Loucy (cell line): ENCODE results near the gene TIGD3.
A peak's percentile ranks its signal among the peaks of the same experiment; 100 is the strongest.

ENCODE experiments used
- H2AFZ ChIP-seq: fragments of 200-600 bp; sonication (generic); 2 replicates; pipeline ENCODE4 v1.6.0; 2016; ENCODE audit warnings: antibody characterized with exemption, mild to moderate bottlenecking, low read length, moderate library complexity
- H3F3A ChIP-seq: fragments of 200-600 bp; 2 replicates; pipeline ENCODE4 v1.6.0; 2016; ENCODE audit warnings: antibody characterized with exemption, low read depth, mild to moderate bottlenecking
- H3K27me3 ChIP-seq: fragments of 200-600 bp; sonication (generic); 2 replicates; pipeline ENCODE4 v1.6.1; 2014; ENCODE audit warnings: low read length, mild to moderate bottlenecking; ENCODE audit not compliant: insufficient read depth, poor library complexity, severe bottlenecking
- H3K36me3 ChIP-seq: fragments of 200-600 bp; sonication (generic); 2 replicates; pipeline ENCODE4 v1.6.1; 2016; ENCODE audit warnings: low read length; ENCODE audit not compliant: insufficient read depth
- H3K4me1 ChIP-seq: fragments of 200-600 bp; sonication (generic); 2 replicates; pipeline ENCODE4 v1.5.1; 2014; ENCODE audit warnings: low read length, mild to moderate bottlenecking; ENCODE audit not compliant: insufficient read depth, poor library complexity, severe bottlenecking
- H3K4me2 ChIP-seq: fragments of 200-600 bp; sonication (generic); 2 replicates; pipeline ENCODE4 v1.6.0; 2014; ENCODE audit warnings: antibody characterized with exemption, low read length, low read depth, mild to moderate bottlenecking; ENCODE audit not compliant: poor library complexity, severe bottlenecking
- H3K4me3 ChIP-seq: fragments of 200-600 bp; sonication (generic); 2 replicates; pipeline ENCODE4 v1.5.1; 2014; ENCODE audit warnings: low read length, mild to moderate bottlenecking, mixed read lengths; ENCODE audit not compliant: poor library complexity, severe bottlenecking
- H3K79me2 ChIP-seq: fragments of 200-600 bp; sonication (generic); 2 replicates; pipeline ENCODE4 v1.6.1; 2014; ENCODE audit warnings: low read length; ENCODE audit not compliant: insufficient read depth
- H3K9ac ChIP-seq: fragments of 200-600 bp; sonication (generic); 2 replicates; pipeline ENCODE4 v1.6.0; 2014; ENCODE audit warnings: mild to moderate bottlenecking, low read depth, low read length, moderate library complexity; ENCODE audit not compliant: poor library complexity, severe bottlenecking
- H3K9me2 ChIP-seq: fragments of 200-600 bp; sonication (generic); replicated peaks from 2 replicates; pipeline ENCODE4 v1.6.1; 2016; ENCODE audit warnings: low read depth, low read length, mixed read lengths
- H3K9me3 ChIP-seq: fragments of 200-600 bp; sonication (generic); 2 replicates; pipeline ENCODE4 v1.6.1; 2014; ENCODE audit warnings: mild to moderate bottlenecking, antibody characterized with exemption, low read length, low read depth; ENCODE audit not compliant: insufficient read depth
- H4K20me1 ChIP-seq: fragments of 200-600 bp; sonication (generic); 2 replicates; pipeline ENCODE4 v1.6.0; 2014; ENCODE audit warnings: antibody characterized with exemption, low read length, mild to moderate bottlenecking; ENCODE audit not compliant: insufficient read depth, poor library complexity, severe bottlenecking
- EZH2phosphoT487 ChIP-seq: fragments of 200-600 bp; IDR thresholded peaks from 2 replicates; pipeline ENCODE4 v1.6.1; 2018; ENCODE audit warnings: antibody characterized with exemption, mild to moderate bottlenecking, moderate library complexity, borderline replicate concordance
- TF ChIP-seq, protein P1 (sequence below): fragments of 200-600 bp; sonication (generic); conservative IDR thresholded peaks from 2 replicates; pipeline ENCODE4 v1.5.1; 2014; ENCODE audit warnings: mild to moderate bottlenecking, antibody characterized with exemption, low read length

Gene TIGD3

DNA sequence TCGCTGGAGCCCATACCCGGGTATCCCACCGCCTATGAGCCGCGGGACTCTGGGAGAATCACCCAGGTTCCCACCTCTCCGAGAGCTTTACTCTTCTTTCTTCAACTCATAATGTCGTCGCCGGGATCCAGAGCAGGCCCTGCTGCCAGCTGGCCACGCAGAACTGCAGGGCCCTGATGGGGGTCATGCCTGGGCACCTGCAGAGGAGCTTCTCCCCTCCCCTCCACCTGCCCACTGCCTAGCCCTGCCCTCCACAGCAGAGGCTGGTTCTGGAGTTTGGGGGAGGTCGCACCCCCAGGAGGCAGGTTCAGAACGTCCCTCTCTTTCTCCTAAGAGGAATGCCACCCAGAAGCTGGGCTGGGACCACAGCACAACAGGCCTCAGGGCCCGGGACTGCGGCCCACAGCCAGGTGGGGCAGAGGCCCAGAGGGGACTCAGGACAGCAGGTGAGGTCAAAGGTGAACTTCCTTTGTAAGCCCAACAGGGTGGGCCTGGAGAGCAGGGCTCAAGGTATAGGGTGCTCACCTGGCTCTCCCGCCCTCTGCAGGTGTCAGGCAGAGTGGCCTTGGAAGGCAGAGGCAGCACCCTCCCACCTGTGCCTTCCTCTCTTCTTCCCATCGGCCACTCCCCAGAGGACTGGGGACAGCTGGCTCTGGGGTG, 26.0 kb downstream of the TIGD3 start:
- H3K4me3 ChIP-seq: peak overlapping the region; percentile 84
- TF ChIP-seq EZH2phosphoT487: no peak
- TF ChIP-seq, protein P1, sequence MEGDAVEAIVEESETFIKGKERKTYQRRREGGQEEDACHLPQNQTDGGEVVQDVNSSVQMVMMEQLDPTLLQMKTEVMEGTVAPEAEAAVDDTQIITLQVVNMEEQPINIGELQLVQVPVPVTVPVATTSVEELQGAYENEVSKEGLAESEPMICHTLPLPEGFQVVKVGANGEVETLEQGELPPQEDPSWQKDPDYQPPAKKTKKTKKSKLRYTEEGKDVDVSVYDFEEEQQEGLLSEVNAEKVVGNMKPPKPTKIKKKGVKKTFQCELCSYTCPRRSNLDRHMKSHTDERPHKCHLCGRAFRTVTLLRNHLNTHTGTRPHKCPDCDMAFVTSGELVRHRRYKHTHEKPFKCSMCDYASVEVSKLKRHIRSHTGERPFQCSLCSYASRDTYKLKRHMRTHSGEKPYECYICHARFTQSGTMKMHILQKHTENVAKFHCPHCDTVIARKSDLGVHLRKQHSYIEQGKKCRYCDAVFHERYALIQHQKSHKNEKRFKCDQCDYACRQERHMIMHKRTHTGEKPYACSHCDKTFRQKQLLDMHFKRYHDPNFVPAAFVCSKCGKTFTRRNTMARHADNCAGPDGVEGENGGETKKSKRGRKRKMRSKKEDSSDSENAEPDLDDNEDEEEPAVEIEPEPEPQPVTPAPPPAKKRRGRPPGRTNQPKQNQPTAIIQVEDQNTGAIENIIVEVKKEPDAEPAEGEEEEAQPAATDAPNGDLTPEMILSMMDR: no peak

DNA sequence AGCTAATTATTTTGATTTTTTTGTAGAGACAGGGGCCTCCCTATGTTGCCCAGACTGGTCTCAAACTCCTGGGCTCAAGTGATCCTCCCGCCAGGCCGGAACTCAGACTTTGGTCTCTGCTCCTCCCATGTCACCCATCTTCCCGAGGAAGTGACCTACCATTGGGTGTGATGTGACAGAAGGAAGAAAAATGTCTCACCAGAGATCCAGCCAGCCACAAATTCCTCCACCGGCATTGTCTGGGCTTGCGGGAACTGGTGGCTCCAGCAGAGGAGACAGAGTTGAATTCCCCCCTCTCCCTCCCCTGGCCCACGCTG, 27.1 kb downstream of the TIGD3 start:
- H3K79me2 ChIP-seq: peaks cover 16% of the 10 kb centered on the region
- peak overlapping the region; percentile 89 for H3K9ac ChIP-seq
- H3K27me3 ChIP-seq: no peaks in the 10 kb centered on the region
- peak overlapping the region; percentile 83 for H3K4me2 ChIP-seq
- H3K4me3 ChIP-seq: peak overlapping the region; percentile 84
- H2AFZ ChIP-seq: peak overlapping the region; percentile 88; the same call in 1 of the 2 replicates
- H3K9me2 ChIP-seq: no peaks in the 10 kb centered on the region
- no peaks in the 10 kb centered on the region for H3K36me3 ChIP-seq
- TF ChIP-seq EZH2phosphoT487: no peak
- TF ChIP-seq, protein P1: no peak
- H3K4me1 ChIP-seq: peaks cover 37% of the 10 kb centered on the region
- H4K20me1 ChIP-seq: peaks cover under 1% of the 10 kb centered on the region
- H3K9me3 ChIP-seq: no peaks in the 10 kb centered on the region
- peaks cover 8% of the 10 kb centered on the region; the same call in 1 of the 2 replicates for H3F3A ChIP-seq

More for the DNA sequence above, 26.0 kb downstream of the TIGD3 start:
- no peaks in the 10 kb centered on the region for H3K27me3 ChIP-seq
- no peaks in the 10 kb centered on the region for H3K9me3 ChIP-seq
- no peak overlapping the region for H2AFZ ChIP-seq
- H3K9ac ChIP-seq: peak overlapping the region; percentile 89
- peaks cover 32% of the 10 kb centered on the region for H3K4me1 ChIP-seq
- H3K4me2 ChIP-seq: peak overlapping the region; percentile 83
- peaks cover 8% of the 10 kb centered on the region; the same call in 1 of the 2 replicates for H3F3A ChIP-seq
- no peaks in the 10 kb centered on the region for H3K36me3 ChIP-seq
- H3K9me2 ChIP-seq: no peaks in the 10 kb centered on the region
- no peaks in the 10 kb centered on the region for H4K20me1 ChIP-seq
- peaks cover 11% of the 10 kb centered on the region; the same call in 1 of the 2 replicates for H3K79me2 ChIP-seq

DNA sequence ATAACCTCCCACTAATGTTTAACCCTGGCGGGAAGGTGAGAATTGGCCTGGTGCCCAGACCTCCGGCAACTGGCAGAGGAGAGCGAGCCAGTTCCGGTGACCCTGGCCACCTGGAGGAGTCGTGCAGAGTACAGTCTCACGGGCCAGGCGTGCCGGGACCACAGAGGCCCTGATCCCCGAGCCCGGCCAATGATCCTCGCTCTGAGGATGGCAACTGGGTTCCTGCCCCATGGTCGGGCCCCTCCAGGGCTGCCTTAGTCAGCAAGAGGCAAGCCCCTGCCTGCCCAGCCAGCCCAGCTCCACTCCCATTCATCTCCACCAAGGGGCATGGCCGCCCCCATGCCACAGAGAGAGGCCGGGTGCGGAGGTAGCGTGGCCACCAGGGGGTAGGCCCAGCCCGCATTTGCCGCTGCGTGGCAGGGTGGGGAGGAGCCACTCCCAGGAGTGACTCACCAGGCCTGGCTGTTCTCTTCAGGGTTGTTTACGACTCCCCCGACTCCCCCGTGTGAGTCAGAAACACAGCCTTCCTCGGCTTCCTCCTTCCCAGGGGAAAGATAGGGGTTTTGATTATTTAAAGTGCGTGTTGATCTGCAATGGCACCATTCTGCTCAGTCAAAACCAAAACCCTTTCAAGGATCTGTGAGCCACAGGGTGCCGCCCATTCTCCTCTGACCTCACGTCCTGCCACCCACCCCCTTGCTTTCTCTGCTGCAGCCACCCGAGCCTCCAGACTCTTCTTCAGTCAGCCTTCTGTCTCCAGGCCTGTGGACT, 27.7 kb downstream of the TIGD3 start, which contains the start of gene SLC25A45:
Gene SLC25A45, minus strand, starts transcription at position 614 of the 771 bp plus-strand sequence. CDS start 695 bp downstream, outside the sequence.
- Histone ChIP-seq H3K9me3 (no peaks in the 10 kb centered on the region), H3K36me3 (no peaks in the 10 kb centered on the region), H3K4me2 (peak within 1 kb of the TSS; percentile 83), H3K27me3 (no peaks in the 10 kb centered on the region), H3K4me3 (peak within 1 kb of the TSS; percentile 84), H3K9ac (peak within 1 kb of the TSS; percentile 89), H3K9me2 (no peaks in the 10 kb centered on the region), H3F3A (peaks cover 8% of the 10 kb centered on the region; the same call in 1 of the 2 replicates), H2AFZ (peak within 1 kb of the TSS; percentile 88), H3K4me1 (peaks cover 37% of the 10 kb centered on the region), H4K20me1 (peaks cover 4% of the 10 kb centered on the region), H3K79me2 (peaks cover 21% of the 10 kb centered on the region)
- TF ChIP-seq EZH2phosphoT487: no peak
- TF ChIP-seq, protein P1: peak; percentile 71
